Ovary (tissue), 3 donors: ENCODE measurements around the gene NAALAD2.

Experiments
- CTCF ChIP-seq, 3 donors: fragments of 450-650 bp in 2 of 3; fragments of 200-600 bp in 1 of 3; IDR thresholded peaks; one replicate each; pipeline versions ENCODE4 v1.5.1 to v1.8.0; 2016 to 2022; ENCODE audit warnings: antibody characterized with exemption in 3 of 3, mild to moderate bottlenecking in 1 of 3
- POLR2A ChIP-seq: fragments of 450-650 bp; IDR thresholded peaks from one replicate; pipeline ENCODE4 v1.6.1; 2017; ENCODE audit warnings: antibody characterized with exemption, mild to moderate bottlenecking, moderate library complexity
- donor health status: DM: no; HTN: no; CAD: no.

- no peak for TF ChIP-seq CTCF (IDR thresholded peaks at IDR 0.05)
- TF ChIP-seq POLR2A = no peak
These were observed 20.9 kb upstream of the NAALAD2 start for GRCh38 chr11:90113541-90113940.
